GM12875 (cell line): ENCODE measurements around the gene SPRY4.

Source experiments
- H3K4me3 ChIP-seq: one replicate; pipeline ENCODE4 v1.5.1; 2011; ENCODE audit warnings: low read depth, low read length, control low read depth
- CTCF ChIP-seq: IDR thresholded peaks from 2 replicates; pipeline ENCODE4 v1.5.1; 2011; ENCODE audit warnings: low read depth, mild to moderate bottlenecking, control low read depth, inconsistent platforms, low read length, moderate library complexity, borderline replicate concordance; ENCODE audit not compliant: insufficient read depth

SPRY4 gene

DNA sequence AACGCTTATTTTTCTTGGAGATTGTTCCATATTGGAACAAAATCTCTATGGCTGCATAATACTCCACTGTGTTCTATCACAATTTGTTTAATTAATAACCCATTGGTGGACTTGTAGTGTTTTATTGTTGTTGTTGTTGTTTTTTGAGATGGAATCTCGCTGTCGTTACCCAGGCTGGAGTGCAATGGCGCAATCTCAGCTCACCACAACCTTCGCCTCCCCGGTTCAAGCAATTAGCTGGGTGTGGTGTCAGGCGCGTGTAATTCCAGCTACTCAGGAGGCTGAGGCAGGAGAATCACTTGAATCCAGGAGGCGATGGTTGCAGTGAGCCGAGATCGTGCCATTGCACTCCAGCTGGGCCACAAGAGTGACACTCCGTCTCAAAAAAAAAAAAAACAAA, 38.7 kb downstream of the SPRY4 start:
- H3K4me3 ChIP-seq = no peak overlapping the region
- no peak for TF ChIP-seq CTCF

DNA sequence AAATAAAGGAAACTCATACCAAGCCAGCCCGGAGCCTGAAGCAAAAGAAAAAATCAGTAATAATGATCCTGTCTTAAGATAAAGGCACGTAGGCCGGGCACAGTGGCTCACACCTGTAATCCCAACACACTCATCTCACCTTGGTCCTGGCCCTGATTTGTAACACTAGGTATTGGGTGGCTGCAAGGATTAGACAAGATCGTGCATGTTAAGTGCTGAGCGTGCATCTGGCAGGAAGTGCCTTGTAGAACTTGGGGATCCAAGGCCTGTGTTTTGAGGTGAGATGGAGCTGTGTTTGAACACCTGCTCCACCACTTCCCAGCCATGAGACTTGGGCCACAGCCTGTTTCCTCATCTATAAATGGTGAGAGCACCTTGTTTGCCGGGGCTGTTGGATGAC, 41.5 kb downstream of the SPRY4 start:
- TF ChIP-seq CTCF = no peak
- no peak overlapping the region for H3K4me3 ChIP-seq

- no peak overlapping the region for H3K4me3 ChIP-seq
- no peak for TF ChIP-seq CTCF
These were observed 42.9 kb downstream of the SPRY4 start for GRCh38 chr5:142281966-142282365.

DNA sequence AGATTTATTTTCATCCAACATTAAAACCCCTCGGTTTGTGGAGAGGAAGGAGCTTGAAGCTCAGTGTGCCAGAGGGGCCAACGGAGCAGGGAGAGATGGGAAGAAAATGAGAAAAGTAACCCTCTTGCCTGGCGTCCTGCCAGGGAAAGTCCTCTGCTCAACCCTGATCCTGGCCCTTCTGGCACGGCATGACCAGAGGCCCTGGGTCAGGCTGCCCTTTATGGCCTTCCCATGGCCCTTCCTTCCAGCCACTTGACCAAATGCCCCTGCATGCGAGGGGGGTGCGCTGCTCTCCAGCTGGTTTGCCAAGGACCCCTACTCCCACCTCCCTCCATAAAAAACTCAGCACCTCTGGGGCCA, 43.8 kb downstream of the SPRY4 start:
- TF ChIP-seq CTCF = no peak
- H3K4me3 ChIP-seq = no peak overlapping the region

DNA sequence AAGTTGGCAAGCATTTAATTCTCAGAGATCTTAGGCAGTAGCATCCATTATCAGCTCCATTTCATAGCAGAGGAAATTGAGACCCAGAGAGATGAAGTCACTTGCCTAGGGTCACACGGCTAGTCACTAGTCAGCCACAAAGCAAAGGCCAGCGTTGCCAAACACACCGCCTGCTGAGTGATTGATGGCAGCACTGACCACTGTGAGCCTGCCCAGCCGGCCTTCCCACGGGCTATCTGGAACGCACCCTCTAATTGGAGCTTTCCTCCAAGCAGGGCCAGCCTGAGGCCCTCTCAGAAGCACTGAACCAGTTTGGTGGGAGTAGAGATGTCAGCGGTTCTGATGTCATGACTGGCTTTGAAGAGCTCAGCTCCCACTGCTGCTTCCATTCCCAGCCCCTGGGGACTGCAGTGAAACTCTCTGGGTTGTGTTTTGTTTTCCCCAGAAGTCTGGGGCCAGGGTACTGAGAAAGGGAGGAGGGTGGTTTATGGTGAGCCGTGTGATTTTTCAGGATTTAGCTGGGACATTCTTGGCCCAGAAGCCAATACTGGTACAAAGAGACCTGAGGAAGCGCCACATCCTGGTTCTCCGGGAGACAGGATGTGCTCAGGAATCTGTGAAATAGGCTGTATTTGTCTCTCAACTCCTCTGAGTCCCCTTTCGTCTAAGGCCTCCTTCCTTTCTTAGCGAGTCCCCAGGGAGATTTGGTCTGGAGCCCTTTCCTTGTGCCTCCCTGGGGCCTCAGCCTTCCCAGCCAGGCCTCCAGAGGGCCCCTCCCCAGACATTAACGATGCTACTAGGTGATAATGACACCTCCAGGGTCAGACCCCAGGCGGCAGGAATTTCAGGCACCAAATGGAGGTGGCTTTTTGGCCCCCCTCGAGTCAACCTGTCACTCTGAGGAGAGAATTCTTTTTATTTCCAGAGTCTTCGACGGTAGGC, 44.5 kb downstream of the SPRY4 start:
- no peak overlapping the region for H3K4me3 ChIP-seq
- no peak for TF ChIP-seq CTCF

DNA sequence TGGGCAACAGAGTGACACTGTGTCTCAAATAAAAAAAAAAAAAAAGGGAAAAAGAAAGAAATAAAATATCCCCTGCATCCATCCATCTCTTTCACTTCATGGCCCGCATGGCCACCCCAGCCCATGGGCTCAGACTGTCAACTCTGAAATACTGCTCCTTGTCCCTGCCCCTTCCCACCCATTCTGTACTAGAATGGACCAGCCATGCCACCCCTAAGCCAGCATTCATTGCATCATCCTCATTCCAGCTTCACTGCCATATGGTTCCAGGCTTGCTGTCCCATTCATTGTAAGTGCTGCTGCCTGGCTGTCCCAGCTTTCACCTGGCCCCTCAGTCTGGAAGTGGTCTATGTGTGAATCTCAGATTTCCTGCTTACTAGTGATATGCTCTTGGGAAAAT, 46.2 kb downstream of the SPRY4 start:
- TF ChIP-seq CTCF = no peak
- no peak overlapping the region for H3K4me3 ChIP-seq

GRCh38 chr5:142277796-142278195, 47.0 kb downstream of the SPRY4 start:
- no peak for TF ChIP-seq CTCF
- no peak overlapping the region for H3K4me3 ChIP-seq
